H1 (cell line): ENCODE data around the gene PTPRR.

Experiments used
- CHD1 ChIP-seq: IDR thresholded peaks from 2 replicates; pipeline ENCODE4 v1.6.1; 2012; ENCODE audit warnings: low read depth, low read length, improper control_type of control experiment
- CTCF ChIP-seq, 3 experiments: IDR thresholded peaks; 1 replicate in 2 of 3; 2 replicates in 1 of 3; pipeline versions ENCODE4 v1.5.1 to v1.6.1; 2011; ENCODE audit warnings: low read length in 3 of 3, mild to moderate bottlenecking in 3 of 3, inconsistent platforms in 2 of 3, low read depth in 1 of 3, moderate library complexity in 1 of 3; ENCODE audit not compliant: insufficient read depth in 1 of 3; ENCODE audit errors: control extremely low read depth in 1 of 3
- EP300 ChIP-seq, 2 experiments: IDR thresholded peaks; 1 replicate in 1 of 2; 2 replicates in 1 of 2; pipeline ENCODE4 v1.6.1; 2011 to 2012; ENCODE audit warnings: low read depth in 2 of 2, low read length in 2 of 2, mild to moderate bottlenecking in 2 of 2, borderline replicate concordance in 1 of 2, inconsistent platforms in 1 of 2, moderate library complexity in 1 of 2
- EZH2 ChIP-seq: fragments of 200-600 bp; sonication (generic); IDR thresholded peaks from 2 replicates; pipeline ENCODE4 v1.7.1; 2012; ENCODE audit warnings: low read depth, mild to moderate bottlenecking, moderate library complexity, low read length, inconsistent platforms; ENCODE audit not compliant: severe bottlenecking
- GABPA ChIP-seq: IDR thresholded peaks from 2 replicates; pipeline ENCODE4 v1.6.1; 2011; ENCODE audit warnings: mild to moderate bottlenecking, low read length, moderate library complexity, borderline replicate concordance; ENCODE audit not compliant: insufficient read depth
- MAX ChIP-seq: IDR thresholded peaks from 2 replicates; pipeline ENCODE4 v1.6.1; 2012; ENCODE audit warnings: inconsistent platforms
- POLR2AphosphoS5 ChIP-seq: IDR thresholded peaks from 2 replicates; pipeline ENCODE4 v1.6.1; 2011; ENCODE audit warnings: low read depth, low read length
- RXRA ChIP-seq: IDR thresholded peaks from 2 replicates; pipeline ENCODE4 v1.6.1; 2011; ENCODE audit warnings: low read depth, mild to moderate bottlenecking, low read length, moderate library complexity; ENCODE audit not compliant: insufficient read depth
- TAF1 ChIP-seq: IDR thresholded peaks from 2 replicates; pipeline ENCODE4 v1.6.1; 2011; ENCODE audit warnings: mild to moderate bottlenecking, low read depth, low read length
- ZNF274 ChIP-seq: IDR thresholded peaks from 2 replicates; pipeline ENCODE4 v1.7.0; 2012; ENCODE audit warnings: low read length, borderline replicate concordance; ENCODE audit errors: extremely low read depth

GRCh38 chr12:70920891-70921290, 353 bp upstream of the PTPRR start:
- no peak for TF ChIP-seq ZNF274
- TF ChIP-seq EP300 (IDR thresholded peaks at IDR 0.05; ENCODE audit: borderline replicate concordance in 1 of 2, low read depth in 2 of 2, low read length in 2 of 2): no peak
- TF ChIP-seq CTCF (IDR thresholded peaks at IDR 0.05; ENCODE audit: control extremely low read depth in 1 of 3, insufficient read depth in 1 of 3, low read depth in 1 of 3, low read length in 3 of 3): no peak
- TF ChIP-seq MAX: no peak
- TF ChIP-seq EZH2: no peak
- TF ChIP-seq RXRA: no peak
- TF ChIP-seq TAF1: no peak
- TF ChIP-seq CHD1: no peak
- TF ChIP-seq POLR2AphosphoS5: no peak
- TF ChIP-seq GABPA: no peak
